GM23338 (cell line): Measurements from ENCODE around the gene KCNJ3. TPM values are rescaled to one million over a fixed set of nuclear protein-coding genes. Genes with fewer than 3 reads are reported as not detected.

Experiments
- ATAC-seq: fragments of 200-7000 bp; cut with Tn5 transposase; 3 replicates; pipeline ENCODE4 v1.9.1; 2020
- DNase-seq: peaks from one replicate; pipeline ENCODE4 v3.0.0-alpha.2; 2015; ENCODE audit warnings: low spot score
- H2AFZ ChIP-seq: fragments of 200-600 bp; sonication (generic); 2 replicates; pipeline ENCODE4 v1.8.0; 2016; ENCODE audit warnings: antibody characterized with exemption, mild to moderate bottlenecking, moderate library complexity
- H3F3A ChIP-seq: fragments of 200-600 bp; sonication (generic); replicated peaks from 2 replicates; pipeline ENCODE4 v1.8.0; 2017; ENCODE audit warnings: antibody characterized with exemption, mixed run types, low read depth
- H3K27ac ChIP-seq: fragments of 200-600 bp; sonication (generic); 2 replicates; pipeline ENCODE4 v1.6.1; 2016; ENCODE audit warnings: low read depth
- H3K27me3 ChIP-seq: fragments of 200-600 bp; sonication (generic); 2 replicates; pipeline ENCODE4 v1.8.0; 2016; ENCODE audit warnings: mild to moderate bottlenecking, mixed run types, moderate library complexity; ENCODE audit not compliant: insufficient read depth
- H3K36me3 ChIP-seq: fragments of 200-600 bp; sonication (generic); 2 replicates; pipeline ENCODE4 v1.8.0; 2016; ENCODE audit warnings: mild to moderate bottlenecking; ENCODE audit not compliant: insufficient read depth
- H3K4me1 ChIP-seq: fragments of 200-600 bp; sonication (generic); 2 replicates; pipeline ENCODE4 v1.8.0; 2016; ENCODE audit warnings: mild to moderate bottlenecking, moderate library complexity; ENCODE audit not compliant: insufficient read depth
- H3K4me2 ChIP-seq: fragments of 200-600 bp; sonication (generic); 2 replicates; pipeline ENCODE4 v1.7.1; 2017; ENCODE audit warnings: mixed run types
- H3K4me3 ChIP-seq: fragments of 200-600 bp; sonication (generic); 2 replicates; pipeline ENCODE4 v1.6.1; 2016; ENCODE audit warnings: mixed run types
- H3K79me2 ChIP-seq: fragments of 200-600 bp; sonication (generic); replicated peaks from 2 replicates; pipeline ENCODE4 v1.8.0; 2017; ENCODE audit warnings: mild to moderate bottlenecking; ENCODE audit not compliant: insufficient read depth
- H3K9me2 ChIP-seq: fragments of 200-600 bp; sonication (generic); 2 replicates; pipeline ENCODE4 v1.8.0; 2017; ENCODE audit not compliant: insufficient read depth
- H4K20me1 ChIP-seq: fragments of 200-600 bp; sonication (generic); replicated peaks from 2 replicates; pipeline ENCODE4 v1.8.0; 2017; ENCODE audit warnings: mild to moderate bottlenecking; ENCODE audit not compliant: insufficient read depth
- H3K27ac Mint-ChIP-seq: 2 replicates; pipeline ENCODE4 v1.8.0; 2020; ENCODE audit warnings: inconsistent platforms, mild to moderate bottlenecking, moderate library complexity, mixed read lengths
- H3K27me3 Mint-ChIP-seq: 3 replicates; pipeline ENCODE4 v1.8.0; 2022; ENCODE audit warnings: low read depth, mild to moderate bottlenecking, moderate library complexity, mixed read lengths, inconsistent platforms; ENCODE audit not compliant: insufficient read depth, poor library complexity
- H3K36me3 Mint-ChIP-seq: 3 replicates; pipeline ENCODE4 v1.8.0; 2021; ENCODE audit warnings: low read depth, mild to moderate bottlenecking, inconsistent platforms, moderate library complexity, mixed read lengths
- H3K4me1 Mint-ChIP-seq: 3 replicates; pipeline ENCODE4 v1.8.0; 2020; ENCODE audit warnings: mild to moderate bottlenecking, inconsistent platforms, mixed read lengths
- H3K4me3 Mint-ChIP-seq: 3 replicates; pipeline ENCODE4 v1.8.0; 2021; ENCODE audit warnings: moderate library complexity, mild to moderate bottlenecking, inconsistent platforms, mixed read lengths
- H3K9me3 Mint-ChIP-seq: 3 replicates; pipeline ENCODE4 v1.8.0; 2020; ENCODE audit warnings: moderate library complexity, mild to moderate bottlenecking, inconsistent platforms, mixed read lengths
- CREB1 ChIP-seq: fragments of 250-450 bp; sonication (Bioruptor Pico); IDR thresholded peaks from 2 replicates; pipeline ENCODE4 v1.5.0; 2020; ENCODE audit warnings: low read depth, mild to moderate bottlenecking, moderate library complexity
- CTCF ChIP-seq, 2 experiments: fragments of 200-600 bp in 1 of 2; sonication (generic) in 1 of 2; conservative IDR thresholded peaks; 2 replicates each; pipeline versions ENCODE4 v1.5.1 to v1.6.1; 2016 to 2017; ENCODE audit warnings: antibody characterized with exemption in 2 of 2, low read depth in 2 of 2, mild to moderate bottlenecking in 2 of 2, moderate library complexity in 1 of 2
- ETS1 ChIP-seq: IDR thresholded peaks from 2 replicates; pipeline ENCODE4 v1.6.1; 2016; ENCODE audit warnings: antibody characterized with exemption
- EZH2 ChIP-seq: fragments of 200-600 bp; sonication (generic); IDR thresholded peaks from one replicate; pipeline ENCODE4 v1.8.0; 2017; ENCODE audit warnings: antibody characterized with exemption, mild to moderate bottlenecking, low read depth; ENCODE audit not compliant: unreplicated experiment
- EZH2phosphoT487 ChIP-seq: fragments of 200-600 bp; sonication (generic); IDR thresholded peaks from one replicate; pipeline ENCODE4 v1.8.1; 2018; ENCODE audit warnings: antibody characterized with exemption; ENCODE audit not compliant: unreplicated experiment
- JUNB ChIP-seq: IDR thresholded peaks from one replicate; pipeline ENCODE4 v1.6.1; 2016; ENCODE audit warnings: antibody characterized with exemption; ENCODE audit not compliant: unreplicated experiment
- NANOG ChIP-seq: IDR thresholded peaks from 2 replicates; pipeline ENCODE4 v1.6.1; 2016; ENCODE audit warnings: antibody characterized with exemption, borderline replicate concordance
- POLR2AphosphoS5 ChIP-seq: IDR thresholded peaks from 2 replicates; pipeline ENCODE4 v1.6.1; 2016; ENCODE audit warnings: antibody characterized with exemption, low read depth
- REST ChIP-seq: IDR thresholded peaks from one replicate; pipeline ENCODE4 v1.6.1; 2018; ENCODE audit warnings: antibody characterized with exemption; ENCODE audit not compliant: unreplicated experiment
- STAT1 ChIP-seq: IDR thresholded peaks from one replicate; pipeline ENCODE4 v1.6.1; 2016; ENCODE audit warnings: antibody characterized with exemption; ENCODE audit not compliant: unreplicated experiment
- ZNF114 ChIP-seq: fragments of 250-450 bp; sonication (Bioruptor Pico); IDR thresholded peaks from 2 replicates; pipeline ENCODE4 v1.5.0; 2020; ENCODE audit warnings: mild to moderate bottlenecking, moderate library complexity
- ZNF331 ChIP-seq: fragments of 250-450 bp; sonication (Bioruptor Pico); IDR thresholded peaks from 2 replicates; pipeline ENCODE4 v1.5.0; 2020; ENCODE audit warnings: low read depth, mild to moderate bottlenecking, moderate library complexity
- ZNF462 ChIP-seq: fragments of 250-450 bp; sonication (Bioruptor Pico); IDR thresholded peaks from 2 replicates; pipeline ENCODE4 v1.5.0; 2020; ENCODE audit warnings: mild to moderate bottlenecking, moderate library complexity
- polyA plus RNA-seq: library from polyadenylated mRNA; unstranded; fragments of >200 nt; fragmentation: Nextera tagmentation; extraction: Ambion mirVana; gene quantifications from 2 replicates; pipeline ENCODE4 v1.2.1, GENCODE V29; 2016
- total RNA-seq: library from RNA; depleted of rRNA; stranded (reverse); fragments of >200 nt; shearing (Covaris generic); gene quantifications from 2 replicates; pipeline ENCODE4 v1.2.3, GENCODE V29; 2014

KCNJ3 gene
- total and polyA plus RNA-seq, 2 experiments from 2014 or later, result 0.05 to 0.28 TPM

GRCh38 chr2:154827286-154827685, 128.8 kb downstream of the KCNJ3 start:
- H3K27me3 ChIP-seq, result no peaks in the 10 kb centered on the region
- H3K4me1 ChIP-seq, result no peaks in the 10 kb centered on the region
- no peak overlapping the region for H2AFZ ChIP-seq
- no peaks in the 10 kb centered on the region for H4K20me1 ChIP-seq
- H3F3A ChIP-seq, result no peaks in the 10 kb centered on the region
- DNase-seq (no peak), ATAC-seq (no peak)
- TF ChIP-seq NANOG (no peak), ZNF114 (CRISPR knock-in tag) (no peak), STAT1 (no peak), ZNF462 (CRISPR knock-in tag) (no peak), EZH2 (no peak), POLR2AphosphoS5 (no peak), ETS1 (no peak), CREB1 (no peak), REST (no peak), JUNB (no peak), EZH2phosphoT487 (no peak), ZNF331 (CRISPR knock-in tag) (no peak), CTCF (conservative IDR thresholded peaks at IDR 0.05; ENCODE audit: low read depth in 2 of 2) (no peak)
- no peaks in the 10 kb centered on the region for H3K36me3 ChIP-seq
- Mint-ChIP-seq H3K36me3 (no peaks in the 10 kb centered on the region), H3K27me3 (no peaks in the 10 kb centered on the region), H3K4me1 (no peaks in the 10 kb centered on the region), H3K9me3 (no peaks in the 10 kb centered on the region), H3K27ac (no peak overlapping the region), H3K4me3 (no peak overlapping the region)
- H3K4me2 ChIP-seq, result no peak overlapping the region
- no peaks in the 10 kb centered on the region for H3K9me2 ChIP-seq
- H3K79me2 ChIP-seq, result no peaks in the 10 kb centered on the region
- no peak overlapping the region for H3K4me3 ChIP-seq
- H3K27ac ChIP-seq, result no peak overlapping the region
